Liver (tissue), 3 donors: ENCODE measurements around the gene EMILIN3.

Source experiments
- ATF3 ChIP-seq: IDR thresholded peaks from 2 replicates; pipeline ENCODE4 v1.6.1; 2016; ENCODE audit warnings: antibody characterized with exemption
- CTCF ChIP-seq: fragments of 150-350 bp; IDR thresholded peaks from 2 replicates; pipeline ENCODE4 v1.5.1; 2017; ENCODE audit warnings: improper control_type of control experiment, low read depth, low read length; ENCODE audit not compliant: missing input control
- EGR1 ChIP-seq, 2 donors: IDR thresholded peaks; 2 replicates each; pipeline ENCODE4 v1.6.1; 2016 to 2018; ENCODE audit warnings: antibody characterized with exemption in 2 of 2, low read depth in 2 of 2
- GABPA ChIP-seq, 2 donors: IDR thresholded peaks in 1 of 2; conservative IDR thresholded peaks in 1 of 2; 2 replicates each; pipeline ENCODE4 v1.6.1; 2016; ENCODE audit warnings: antibody characterized with exemption in 2 of 2, mild to moderate bottlenecking in 1 of 2, moderate library complexity in 1 of 2
- JUND ChIP-seq, 2 donors: IDR thresholded peaks; 2 replicates each; pipeline ENCODE4 v1.6.1; 2016; ENCODE audit warnings: antibody characterized with exemption in 2 of 2
- MAX ChIP-seq: IDR thresholded peaks from 2 replicates; pipeline ENCODE4 v1.6.1; 2016; ENCODE audit warnings: antibody characterized with exemption
- RAD21 ChIP-seq, 2 donors: IDR thresholded peaks; 2 replicates each; pipeline ENCODE4 v1.6.1; 2016; ENCODE audit warnings: antibody characterized with exemption in 2 of 2, mild to moderate bottlenecking in 2 of 2
- REST ChIP-seq: IDR thresholded peaks from 2 replicates; pipeline ENCODE4 v1.6.1; 2016; ENCODE audit warnings: antibody characterized with exemption, mild to moderate bottlenecking
- RXRA ChIP-seq, 2 donors: IDR thresholded peaks; 2 replicates each; pipeline ENCODE4 v1.6.1; 2017 to 2018; ENCODE audit warnings: antibody characterized with exemption in 2 of 2, mild to moderate bottlenecking in 1 of 2
- SP1 ChIP-seq: IDR thresholded peaks from 2 replicates; pipeline ENCODE4 v1.6.1; 2018; ENCODE audit warnings: antibody characterized with exemption, mild to moderate bottlenecking
- TAF1 ChIP-seq: conservative IDR thresholded peaks from 2 replicates; pipeline ENCODE4 v1.6.1; 2016; ENCODE audit warnings: antibody characterized with exemption, mild to moderate bottlenecking
- YY1 ChIP-seq: IDR thresholded peaks from 2 replicates; pipeline ENCODE4 v1.6.1; 2016; ENCODE audit warnings: antibody characterized with exemption, mild to moderate bottlenecking
- donor health status: healthy.
- donor health status: healthy.

GRCh38 chr20:41352106-41352505 is 14.5 kb downstream of the EMILIN3 start:
- TF ChIP-seq REST (no peak), CTCF (no peak), JUND (IDR thresholded peaks at IDR 0.05) (no peak), MAX (no peak), TAF1 (no peak), GABPA (IDR thresholded peaks at IDR 0.05 in 1 of 2, conservative IDR thresholded peaks at IDR 0.05 in 1 of 2) (no peak), ATF3 (no peak), YY1 (no peak), SP1 (no peak), EGR1 (IDR thresholded peaks at IDR 0.05; ENCODE audit: low read depth in 2 of 2) (no peak), RXRA (IDR thresholded peaks at IDR 0.05) (no peak), RAD21 (IDR thresholded peaks at IDR 0.05) (no peak)
